ENCODE measurements around the gene SAXO1. TPM values are rescaled to one million over a fixed set of nuclear protein-coding genes. Genes with fewer than 3 reads are reported as not detected.
"Not testable (repeated sequence)": the region's sequence is repeated elsewhere in the genome, so short reads cannot be mapped to it uniquely, and the experiment has no call there.

SAXO1 gene
- total RNA-seq, 1 donor from 2014 or later = not detected

- no peaks in the 10 kb centered on the region for H3K27me3 Mint-ChIP-seq (ENCODE audit: unreplicated experiment)
Measured at GRCh38 chr9:18997151-18997550, 35.9 kb downstream of the SAXO1 start.

GRCh38 chr9:18996211-18996610, 36.8 kb downstream of the SAXO1 start:
- no peaks in the 10 kb centered on the region for H3K27me3 Mint-ChIP-seq (ENCODE audit: unreplicated experiment)
- no peaks in the 10 kb centered on the region for H3K36me3 Mint-ChIP-seq (ENCODE audit: unreplicated experiment)
- H3K9me3 Mint-ChIP-seq (ENCODE audit: unreplicated experiment) = no peaks in the 10 kb centered on the region
- no peak overlapping the region for H3K27ac Mint-ChIP-seq (ENCODE audit: unreplicated experiment)
- TF ChIP-seq CTCF (IDR thresholded peaks at IDR 0.05) = no peak
- DNase-seq (ENCODE audit: extremely low spot score, unreplicated experiment) = no peak
- no peak overlapping the region for H3K4me3 Mint-ChIP-seq (ENCODE audit: unreplicated experiment)
- H3K4me1 Mint-ChIP-seq (ENCODE audit: unreplicated experiment) = peaks cover 3% of the 10 kb centered on the region

More at GRCh38 chr9:18997151-18997550, 35.9 kb downstream of the SAXO1 start:
- no peak for DNase-seq (ENCODE audit: extremely low spot score, unreplicated experiment)
- Mint-ChIP-seq H3K36me3 (ENCODE audit: unreplicated experiment) (no peaks in the 10 kb centered on the region), H3K27ac (ENCODE audit: unreplicated experiment) (no peak overlapping the region), H3K9me3 (ENCODE audit: unreplicated experiment) (no peaks in the 10 kb centered on the region), H3K4me1 (ENCODE audit: unreplicated experiment) (peaks cover 3% of the 10 kb centered on the region), H3K4me3 (ENCODE audit: unreplicated experiment) (no peak overlapping the region)
- no peak for TF ChIP-seq CTCF (IDR thresholded peaks at IDR 0.05)

- no peaks in the 10 kb centered on the region for H3K27me3 Mint-ChIP-seq (ENCODE audit: unreplicated experiment)
- H3K27ac Mint-ChIP-seq (ENCODE audit: unreplicated experiment) = no peak overlapping the region
- TF ChIP-seq CTCF (IDR thresholded peaks at IDR 0.05) = no peak
Measured at GRCh38 chr9:18994263-18994916, 38.6 kb downstream of the SAXO1 start.

GRCh38 chr9:18991197-18991596, 41.8 kb downstream of the SAXO1 start:
- H3K27ac Mint-ChIP-seq (ENCODE audit: unreplicated experiment); H3K9me3 Mint-ChIP-seq (ENCODE audit: unreplicated experiment); H3K4me3 Mint-ChIP-seq (ENCODE audit: unreplicated experiment); DNase-seq (ENCODE audit: extremely low spot score, unreplicated experiment); H3K27me3 Mint-ChIP-seq (ENCODE audit: unreplicated experiment); H3K36me3 Mint-ChIP-seq (ENCODE audit: unreplicated experiment): not testable (repeated sequence)
- H3K4me1 Mint-ChIP-seq (ENCODE audit: unreplicated experiment) = peaks cover 16% of the 10 kb centered on the region

More at GRCh38 chr9:18994263-18994916, 38.6 kb downstream of the SAXO1 start:
- Mint-ChIP-seq H3K36me3 (ENCODE audit: unreplicated experiment) (no peaks in the 10 kb centered on the region), H3K4me1 (ENCODE audit: unreplicated experiment) (peaks cover 4% of the 10 kb centered on the region), H3K9me3 (ENCODE audit: unreplicated experiment) (no peaks in the 10 kb centered on the region), H3K4me3 (ENCODE audit: unreplicated experiment) (no peak overlapping the region)
- no peak for DNase-seq (ENCODE audit: extremely low spot score, unreplicated experiment)

GRCh38 chr9:18990494-18990893, 42.5 kb downstream of the SAXO1 start:
- H3K36me3 Mint-ChIP-seq (ENCODE audit: unreplicated experiment) = no peaks in the 10 kb centered on the region
- TF ChIP-seq CTCF (IDR thresholded peaks at IDR 0.05) = no peak
- peaks cover 23% of the 10 kb centered on the region for H3K4me1 Mint-ChIP-seq (ENCODE audit: unreplicated experiment)
- H3K27ac Mint-ChIP-seq (ENCODE audit: unreplicated experiment) = no peak overlapping the region
- no peak for DNase-seq (ENCODE audit: extremely low spot score, unreplicated experiment)
- H3K9me3 Mint-ChIP-seq (ENCODE audit: unreplicated experiment) = no peaks in the 10 kb centered on the region
- H3K27me3 Mint-ChIP-seq (ENCODE audit: unreplicated experiment) = no peaks in the 10 kb centered on the region
- no peak overlapping the region for H3K4me3 Mint-ChIP-seq (ENCODE audit: unreplicated experiment)

All from osteocyte (in vitro differentiated cells).